Karpas-422 (cell line): ENCODE data around the gene HAO1. TPM values are rescaled to one million over a fixed set of nuclear protein-coding genes. Genes with fewer than 3 reads are reported as not detected.
"Not testable (repeated sequence)": the region's sequence is repeated elsewhere in the genome, so short reads cannot be mapped to it uniquely, and the experiment has no call there.

Source experiments
- DNase-seq: peaks from one replicate; pipeline ENCODE4 v3.0.0-alpha.2; 2015
- H2AFZ ChIP-seq: fragments of 200-600 bp; sonication (generic); 2 replicates; pipeline ENCODE4 v1.6.1; 2014; ENCODE audit warnings: antibody characterized with exemption, low read length, mixed read lengths
- H3K27ac ChIP-seq: fragments of 200-600 bp; sonication (generic); 2 replicates; pipeline ENCODE4 v1.5.1; 2014; ENCODE audit warnings: mild to moderate bottlenecking, low read length, moderate library complexity
- H3K27me3 ChIP-seq: fragments of 200-600 bp; sonication (generic); 2 replicates; pipeline ENCODE4 v1.6.1; 2014; ENCODE audit warnings: low read length, mixed read lengths
- H3K36me3 ChIP-seq: fragments of 200-600 bp; sonication (generic); 2 replicates; pipeline ENCODE4 v1.6.1; 2014; ENCODE audit warnings: low read length, mixed read lengths; ENCODE audit not compliant: insufficient read depth
- H3K4me1 ChIP-seq: fragments of 200-600 bp; sonication (generic); 2 replicates; pipeline ENCODE4 v1.6.1; 2014; ENCODE audit warnings: mild to moderate bottlenecking, low read length, mixed read lengths
- H3K4me2 ChIP-seq: fragments of 200-600 bp; sonication (generic); 2 replicates; pipeline ENCODE4 v1.6.1; 2014; ENCODE audit warnings: low read length, low read depth, mild to moderate bottlenecking; ENCODE audit not compliant: poor library complexity, severe bottlenecking
- H3K4me3 ChIP-seq: fragments of 200-600 bp; sonication (generic); 2 replicates; pipeline ENCODE4 v1.5.1; 2014; ENCODE audit warnings: mild to moderate bottlenecking, antibody characterized with exemption, low read length, mixed read lengths
- H3K79me2 ChIP-seq: fragments of 200-600 bp; sonication (generic); 2 replicates; pipeline ENCODE4 v1.6.1; 2014; ENCODE audit warnings: mild to moderate bottlenecking, low read length, mixed read lengths
- H3K9ac ChIP-seq: fragments of 200-600 bp; sonication (generic); 2 replicates; pipeline ENCODE4 v1.6.0; 2014; ENCODE audit warnings: low read length
- H3K9me2 ChIP-seq: fragments of 200-600 bp; sonication (generic), shearing (Covaris generic); replicated peaks from 2 replicates; pipeline ENCODE4 v1.6.0; 2014; ENCODE audit warnings: mild to moderate bottlenecking, low read length, moderate library complexity; ENCODE audit not compliant: insufficient read depth
- H3K9me3 ChIP-seq: fragments of 300-700, 200-600 bp; sonication (generic); 2 replicates; pipeline ENCODE4 v1.6.1; 2014; ENCODE audit warnings: low read length, mixed read lengths
- H4K20me1 ChIP-seq: fragments of 200-600 bp; sonication (generic); 2 replicates; pipeline ENCODE4 v1.6.1; 2014; ENCODE audit warnings: mild to moderate bottlenecking, antibody characterized with exemption, low read length, low read depth; ENCODE audit not compliant: insufficient read depth
- total RNA-seq: library from RNA; depleted of rRNA; stranded (reverse); fragments of >200 nt; shearing (Covaris generic); gene quantifications from 2 replicates; pipeline ENCODE4 v1.2.3, GENCODE V29; 2014; ENCODE audit warnings: low replicate concordance

HAO1 gene
- total RNA-seq, 1 experiment from 2014 or later = not detected

- no peak for DNase-seq
- H3K9me3 ChIP-seq = no peaks in the 10 kb centered on the region
- H3K27ac ChIP-seq = no peak overlapping the region
- H3K9me2 ChIP-seq = no peaks in the 10 kb centered on the region
- no peak overlapping the region for H3K4me2 ChIP-seq
- no peak overlapping the region for H3K9ac ChIP-seq
- H3K79me2 ChIP-seq = no peaks in the 10 kb centered on the region
- no peaks in the 10 kb centered on the region for H3K36me3 ChIP-seq
- no peak overlapping the region for H2AFZ ChIP-seq
- no peak overlapping the region for H3K4me3 ChIP-seq
- H3K4me1 ChIP-seq = no peaks in the 10 kb centered on the region
- no peaks in the 10 kb centered on the region for H3K27me3 ChIP-seq
- H4K20me1 ChIP-seq = no peaks in the 10 kb centered on the region
Measured at GRCh38 chr20:7849675-7850074, 90.6 kb downstream of the HAO1 start.

DNA sequence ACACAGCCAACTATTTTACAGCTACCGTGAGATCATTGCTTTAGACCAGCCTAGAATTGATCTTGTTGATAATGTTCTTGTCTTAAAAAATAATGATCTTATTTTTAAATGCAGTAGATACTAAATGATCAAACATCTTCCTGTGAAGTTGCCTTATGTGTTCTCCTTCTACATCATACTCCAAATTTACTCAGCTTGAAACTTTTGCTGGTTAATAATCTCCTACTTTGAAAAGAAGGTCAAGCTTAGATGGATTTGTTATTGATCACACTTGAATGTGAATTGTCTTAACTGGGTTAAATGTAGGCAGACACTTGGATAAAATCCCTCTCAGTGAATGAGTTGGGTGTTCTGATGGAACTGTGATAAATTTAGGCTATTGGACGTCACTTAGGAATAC lies 91.9 kb downstream of the HAO1 start:
- Histone ChIP-seq H3K4me3 (no peak overlapping the region), H3K9me2 (no peaks in the 10 kb centered on the region), H3K9ac (no peak overlapping the region), H3K27ac (no peak overlapping the region), H3K4me2 (no peak overlapping the region), H2AFZ (no peak overlapping the region), H4K20me1 (no peaks in the 10 kb centered on the region), H3K4me1 (no peaks in the 10 kb centered on the region), H3K79me2 (no peaks in the 10 kb centered on the region), H3K27me3 (no peaks in the 10 kb centered on the region), H3K9me3 (no peaks in the 10 kb centered on the region), H3K36me3 (no peaks in the 10 kb centered on the region)
- DNase-seq = no peak

DNA sequence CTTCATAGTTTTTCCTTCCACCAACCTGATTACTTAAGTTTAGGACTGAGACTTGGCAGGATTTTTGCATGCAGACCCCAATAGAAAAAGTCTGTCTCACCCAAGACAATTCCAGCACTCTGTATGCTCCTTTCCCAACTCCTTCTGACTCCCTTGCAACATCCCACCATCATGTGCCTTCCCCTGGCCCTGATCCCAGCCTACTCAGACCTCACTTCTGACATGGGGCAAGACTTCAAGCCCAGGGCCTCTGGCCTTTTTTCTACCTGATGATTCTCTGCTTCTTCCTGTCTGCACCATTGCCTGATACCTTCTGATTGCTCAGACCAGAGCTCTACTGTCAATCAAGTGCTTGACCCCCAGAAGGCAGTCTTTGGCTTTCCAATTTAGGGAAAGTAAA lies 96.6 kb downstream of the HAO1 start:
- Histone ChIP-seq H3K9ac (no peak overlapping the region), H3K79me2 (no peaks in the 10 kb centered on the region), H4K20me1 (no peaks in the 10 kb centered on the region), H3K27me3 (no peaks in the 10 kb centered on the region), H3K4me2 (no peak overlapping the region), H3K9me2 (no peaks in the 10 kb centered on the region), H3K27ac (no peak overlapping the region), H3K4me1 (no peaks in the 10 kb centered on the region), H3K4me3 (no peak overlapping the region), H3K9me3 (no peaks in the 10 kb centered on the region), H2AFZ (no peak overlapping the region), H3K36me3 (no peaks in the 10 kb centered on the region)
- DNase-seq = no peak

DNA sequence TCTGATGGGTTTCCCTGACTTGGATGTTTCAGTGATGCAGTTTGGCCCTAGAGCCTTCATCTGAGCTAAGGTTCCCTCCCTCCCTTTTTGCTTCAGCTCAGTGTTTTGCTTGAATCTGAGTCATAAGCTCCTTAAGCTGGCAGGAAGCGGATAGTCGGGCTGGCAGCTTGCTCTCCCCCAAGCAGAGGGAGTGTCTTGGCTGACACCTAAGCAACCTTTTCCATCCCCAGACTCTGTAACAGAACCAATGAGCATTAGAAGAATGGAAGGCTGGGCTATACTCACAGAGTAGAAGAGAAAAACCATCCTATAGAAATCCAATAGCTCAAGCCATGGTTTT lies 98.3 kb downstream of the HAO1 start:
- H3K9me3 ChIP-seq = no peaks in the 10 kb centered on the region
- no peaks in the 10 kb centered on the region for H3K4me1 ChIP-seq
- no peaks in the 10 kb centered on the region for H4K20me1 ChIP-seq
- H3K9me2 ChIP-seq = no peaks in the 10 kb centered on the region
- no peak overlapping the region for H2AFZ ChIP-seq
- no peaks in the 10 kb centered on the region for H3K79me2 ChIP-seq
- no peaks in the 10 kb centered on the region for H3K36me3 ChIP-seq
- no peak for DNase-seq
- H3K4me2 ChIP-seq = no peak overlapping the region
- H3K27me3 ChIP-seq = no peaks in the 10 kb centered on the region
- no peak overlapping the region for H3K9ac ChIP-seq
- no peak overlapping the region for H3K4me3 ChIP-seq
- H3K27ac ChIP-seq = no peak overlapping the region

DNA sequence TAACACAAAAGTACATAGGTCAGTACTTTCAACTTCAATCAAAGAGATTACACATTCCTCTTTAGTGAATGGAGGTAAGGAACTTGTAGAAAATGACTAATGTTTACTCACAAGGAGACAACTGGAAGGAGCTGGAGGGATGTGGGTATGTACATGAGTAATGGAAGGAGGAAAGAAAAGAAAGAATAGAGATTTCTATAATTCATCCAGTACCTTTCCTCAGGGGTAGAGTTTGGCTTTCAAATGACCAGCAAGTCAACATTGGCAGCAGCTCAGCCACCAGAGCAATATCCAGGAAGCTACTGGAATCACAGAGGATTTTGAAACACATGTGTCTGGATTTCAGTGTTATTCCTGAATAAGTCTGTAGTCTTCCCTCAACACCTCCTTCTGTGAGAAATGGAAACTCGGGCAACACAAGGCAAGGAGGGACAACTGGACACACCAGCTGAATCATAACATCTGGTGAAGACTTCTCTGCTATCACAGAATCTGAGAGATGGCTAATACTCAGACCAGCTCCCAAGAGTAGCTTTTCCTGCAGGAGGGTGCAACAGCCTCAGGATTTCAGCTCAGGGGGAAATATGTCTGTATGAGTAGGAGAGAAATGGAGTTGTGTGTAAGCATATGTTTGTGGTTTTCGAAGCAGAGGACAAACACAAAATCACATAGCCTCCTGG lies 98.8 kb downstream of the HAO1 start:
- Histone ChIP-seq H3K4me3 (no peak overlapping the region), H3K79me2 (no peaks in the 10 kb centered on the region), H3K27me3 (no peaks in the 10 kb centered on the region), H4K20me1 (no peaks in the 10 kb centered on the region), H2AFZ (no peak overlapping the region), H3K9ac (no peak overlapping the region), H3K4me2 (no peak overlapping the region), H3K36me3 (no peaks in the 10 kb centered on the region), H3K9me3 (no peaks in the 10 kb centered on the region), H3K9me2 (no peaks in the 10 kb centered on the region), H3K27ac (no peak overlapping the region), H3K4me1 (no peaks in the 10 kb centered on the region)
- no peak for DNase-seq

DNA sequence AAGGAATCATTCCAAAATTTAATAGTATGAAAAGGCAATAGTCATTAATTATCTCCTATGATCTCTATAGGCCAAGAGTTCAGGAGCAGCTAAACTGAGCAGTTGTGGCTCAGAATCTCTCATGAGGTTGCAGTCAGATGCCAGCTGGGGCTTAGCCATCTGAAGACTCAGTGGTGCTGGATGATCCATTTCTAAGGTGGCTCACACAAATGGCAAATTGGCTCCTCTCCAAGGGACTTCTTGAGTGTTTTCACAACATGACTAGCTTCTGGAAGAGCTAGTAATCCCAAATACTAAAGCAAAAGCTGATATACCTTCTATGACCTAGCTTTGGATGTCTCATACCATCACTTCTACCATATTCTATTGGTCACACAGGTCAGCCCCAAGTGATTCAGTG lies 104.2 kb downstream of the HAO1 start:
- Histone ChIP-seq H3K27ac (no peak overlapping the region), H3K79me2 (no peaks in the 10 kb centered on the region), H3K4me1 (no peaks in the 10 kb centered on the region), H3K4me2 (no peak overlapping the region), H4K20me1 (no peaks in the 10 kb centered on the region), H3K9me2 (no peaks in the 10 kb centered on the region), H3K9me3 (no peaks in the 10 kb centered on the region; the same call in 1 of the 2 replicates), H2AFZ (no peak overlapping the region), H3K4me3 (no peak overlapping the region), H3K36me3 (no peaks in the 10 kb centered on the region), H3K9ac (no peak overlapping the region), H3K27me3 (no peaks in the 10 kb centered on the region)
- no peak for DNase-seq

GRCh38 chr20:7834441-7834840 lies 105.8 kb downstream of the HAO1 start:
- not testable (repeated sequence) for H3K9ac ChIP-seq, H3K36me3 ChIP-seq, H3K27ac ChIP-seq, H3K4me3 ChIP-seq, H3K4me1 ChIP-seq, H3K27me3 ChIP-seq, H3K9me2 ChIP-seq, DNase-seq, H3K9me3 ChIP-seq, H2AFZ ChIP-seq, H3K4me2 ChIP-seq, H3K79me2 ChIP-seq, H4K20me1 ChIP-seq
